Ovary (tissue), 3 donors: Measurements from ENCODE around the gene METTL3.

Source experiments
- CTCF ChIP-seq, 3 donors: fragments of 450-650 bp in 2 of 3; fragments of 200-600 bp in 1 of 3; IDR thresholded peaks; one replicate each; pipeline versions ENCODE4 v1.5.1 to v1.8.0; 2016 to 2022; ENCODE audit warnings: antibody characterized with exemption in 3 of 3, mild to moderate bottlenecking in 1 of 3
- POLR2A ChIP-seq: fragments of 450-650 bp; IDR thresholded peaks from one replicate; pipeline ENCODE4 v1.6.1; 2017; ENCODE audit warnings: antibody characterized with exemption, mild to moderate bottlenecking, moderate library complexity
- donor health status: DM: no; HTN: no; CAD: no.

GRCh38 chr14:21524575-21525490 is 13.7 kb upstream of the METTL3 start:
- no peak for TF ChIP-seq CTCF (IDR thresholded peaks at IDR 0.05)
- TF ChIP-seq POLR2A = no peak
